GM21723 (cell line): ENCODE measurements around the gene TMTC2.

Source experiments
- ATAC-seq: cut with Tn5 transposase; IDR thresholded peaks from one replicate; pipeline ENCODE4 v1.9.1; 2021; ENCODE audit warnings: mild to moderate bottlenecking, moderate library complexity; ENCODE audit not compliant: unreplicated experiment

Gene TMTC2

DNA sequence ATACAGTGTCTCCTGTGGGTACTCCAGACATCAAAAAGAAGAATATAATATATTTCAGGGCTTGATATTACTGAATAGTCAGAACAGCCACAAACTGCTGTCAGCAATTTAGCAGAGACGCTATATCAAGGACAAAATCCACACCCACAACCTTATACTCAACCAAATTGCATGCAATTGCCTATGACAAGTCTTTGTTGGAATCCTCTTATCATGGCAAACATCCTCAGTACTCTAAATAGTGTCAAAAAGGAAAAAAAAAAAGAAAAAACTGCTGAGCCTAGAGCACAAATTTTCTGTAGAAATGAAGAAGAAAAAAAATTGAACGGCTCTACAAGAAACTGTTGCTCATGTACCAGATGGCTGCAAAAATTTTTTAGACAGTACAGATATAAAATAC lies 485.7 kb downstream of the TMTC2 start:
- ATAC-seq, result no peak

DNA sequence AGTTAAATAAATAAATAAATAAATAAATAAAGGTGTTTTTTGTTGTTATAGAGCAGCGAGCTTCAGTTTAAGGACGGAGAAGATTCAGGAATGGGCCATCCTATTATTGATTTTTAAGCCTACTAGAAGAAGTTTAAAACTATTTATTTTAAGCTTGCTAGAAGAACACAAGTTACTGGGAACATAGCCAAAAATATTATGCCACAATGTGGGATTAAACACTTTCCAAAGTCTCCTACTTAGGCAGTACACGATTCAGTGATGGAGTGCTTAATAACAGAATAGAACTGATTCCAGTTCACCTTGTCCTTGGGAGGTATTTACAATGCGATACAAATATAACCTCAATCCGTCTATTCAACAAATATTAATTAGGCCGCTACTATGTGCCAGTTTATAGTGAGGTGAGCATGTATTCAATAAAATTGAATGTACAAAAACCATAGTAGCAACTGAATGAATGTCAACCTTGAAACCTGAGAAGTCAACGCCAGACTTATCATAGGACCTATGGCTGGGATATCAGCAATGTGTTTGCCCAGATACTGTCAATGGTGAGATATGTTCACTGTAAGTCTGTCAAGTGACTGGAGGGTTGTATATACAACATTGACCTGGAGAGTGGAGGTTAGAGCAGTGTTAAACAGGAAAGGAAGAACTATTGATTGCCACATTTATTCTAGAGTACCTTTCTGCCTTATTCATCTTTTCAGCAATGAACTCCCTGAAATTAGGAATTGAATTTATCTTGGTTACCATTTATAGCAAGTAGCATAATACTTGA lies 486.4 kb downstream of the TMTC2 start:
- no peak for ATAC-seq

DNA sequence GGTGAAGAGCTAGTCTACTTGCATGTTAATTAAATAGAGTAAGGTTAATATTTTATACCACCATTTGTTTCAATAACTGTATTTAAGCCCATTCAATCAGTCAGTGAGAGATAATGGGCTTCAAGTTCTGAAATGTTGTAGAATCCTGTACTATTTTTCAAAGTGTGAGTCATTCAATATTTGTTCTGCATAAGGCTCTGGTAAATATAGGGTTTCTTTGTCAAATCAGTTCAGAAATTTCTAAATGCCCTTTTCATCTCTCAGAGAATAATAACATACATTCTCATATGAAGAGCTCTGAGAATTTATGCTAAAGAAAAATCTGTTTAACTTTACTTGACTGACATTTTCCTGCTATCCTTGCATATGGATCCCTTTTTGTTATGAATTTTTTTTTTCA lies 493.3 kb downstream of the TMTC2 start:
- ATAC-seq, result no peak

DNA sequence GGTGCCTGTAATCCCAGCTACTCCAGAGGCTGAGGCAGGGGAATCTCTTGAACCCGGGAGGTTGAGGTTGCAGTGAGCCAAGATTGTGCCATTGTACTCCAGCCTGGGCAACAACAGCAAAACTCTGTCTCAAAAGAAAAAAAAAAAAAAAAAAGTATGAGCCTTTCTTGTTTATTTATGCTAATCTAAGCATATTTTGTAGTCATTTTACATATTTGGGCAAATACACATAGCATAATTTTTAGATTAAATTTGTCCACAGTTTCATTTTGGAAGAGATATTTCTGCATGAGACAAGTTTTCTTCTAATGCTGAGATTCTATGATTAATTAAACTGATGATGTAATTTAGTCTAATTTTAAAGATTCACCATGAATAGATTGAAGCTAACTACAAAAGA lies 494.4 kb downstream of the TMTC2 start:
- no peak for ATAC-seq

DNA sequence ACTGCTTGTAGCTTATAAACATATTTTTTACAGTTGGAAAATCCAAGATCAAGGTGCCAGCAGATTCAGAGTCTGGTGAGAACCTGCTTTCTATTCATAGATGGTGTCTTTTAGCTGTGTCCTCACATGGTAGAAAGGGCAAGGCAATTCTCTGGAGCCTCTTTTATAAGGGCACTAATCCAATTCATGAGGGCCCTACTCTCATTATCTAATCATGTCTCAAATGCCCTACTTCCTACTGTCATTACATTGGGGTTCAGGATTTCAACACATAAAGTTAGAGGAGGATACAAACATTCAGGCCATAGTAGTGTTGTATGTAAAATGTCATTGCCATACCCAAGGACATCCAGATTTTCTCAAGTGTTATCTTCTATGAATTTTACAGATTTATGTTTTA lies 496.4 kb downstream of the TMTC2 start:
- ATAC-seq, result no peak
